Left ventricle myocardium inferior (tissue), 1 donor: ENCODE data around the gene RBM25. TPM values are rescaled to one million over a fixed set of nuclear protein-coding genes. Genes with fewer than 3 reads are reported as not detected.

ENCODE experiments used
- DNase-seq: peaks from one replicate; pipeline ENCODE4 v3.0.0-alpha.2; 2020
- H3K27ac ChIP-seq: fragments of 200-600 bp; replicated peaks from 2 replicates; pipeline ENCODE4 v1.8.0; 2021
- H3K27me3 ChIP-seq: fragments of 200-600 bp; 2 replicates; pipeline ENCODE4 v1.8.0; 2021; ENCODE audit warnings: low read depth
- H3K36me3 ChIP-seq: fragments of 200-600 bp; 2 replicates; pipeline ENCODE4 v1.8.0; 2021
- H3K4me1 ChIP-seq: fragments of 200-600 bp; 2 replicates; pipeline ENCODE4 v1.8.0; 2021
- H3K4me3 ChIP-seq: fragments of 200-600 bp; 2 replicates; pipeline ENCODE4 v1.8.0; 2021; ENCODE audit warnings: mild to moderate bottlenecking, moderate library complexity
- H3K9me3 ChIP-seq: fragments of 200-600 bp; replicated peaks from 2 replicates; pipeline ENCODE4 v1.8.0; 2021
- intact Hi-C: fragments of 100-400 bp; cut with micrococcal nuclease; formaldehyde crosslinking; loops from one replicate; pipeline ENCODE4 v1.11.0; 2022
- total RNA-seq: library from RNA; stranded (reverse); fragmentation: NEBNext Ultra II Directional; extraction: Animal tissue kit (Norgen Biotek cat#: 25700); gene quantifications from one replicate; pipeline ENCODE4 v1.2.1, GENCODE V29; 2021
- TF ChIP-seq, protein P1 (sequence below): fragments of 200-600 bp; IDR thresholded peaks from 2 replicates; pipeline ENCODE4 v1.8.0; 2021; ENCODE audit warnings: antibody characterized with exemption, mild to moderate bottlenecking, borderline replicate concordance
- donor health status: DM: no; HTN: yes; CAD: no; lungs with severe emphysema.

The RBM25 gene
- total RNA-seq, 1 donor from 2014 or later, result 36.9 TPM

DNA sequence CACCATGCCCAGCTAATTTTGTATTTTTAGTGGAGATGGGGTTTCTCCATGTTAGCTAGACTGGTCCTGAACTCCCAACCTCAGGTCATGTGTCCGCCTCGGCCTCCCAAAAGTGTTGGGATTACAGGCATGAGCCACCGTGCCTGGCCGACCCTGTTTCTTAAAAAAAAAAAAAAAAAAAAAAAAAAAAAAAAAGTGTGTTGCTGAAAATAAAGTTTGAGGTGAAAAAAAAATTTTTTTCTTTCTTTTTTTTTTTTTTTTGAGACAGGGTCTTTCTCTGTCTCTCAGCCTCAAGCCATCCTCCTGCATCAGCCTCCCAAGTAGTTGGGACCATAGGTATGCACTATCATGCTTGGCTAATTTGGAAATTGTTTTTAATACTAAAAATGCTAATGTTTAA lies 11.3 kb downstream of the RBM25 start:
- TF ChIP-seq, protein P1, sequence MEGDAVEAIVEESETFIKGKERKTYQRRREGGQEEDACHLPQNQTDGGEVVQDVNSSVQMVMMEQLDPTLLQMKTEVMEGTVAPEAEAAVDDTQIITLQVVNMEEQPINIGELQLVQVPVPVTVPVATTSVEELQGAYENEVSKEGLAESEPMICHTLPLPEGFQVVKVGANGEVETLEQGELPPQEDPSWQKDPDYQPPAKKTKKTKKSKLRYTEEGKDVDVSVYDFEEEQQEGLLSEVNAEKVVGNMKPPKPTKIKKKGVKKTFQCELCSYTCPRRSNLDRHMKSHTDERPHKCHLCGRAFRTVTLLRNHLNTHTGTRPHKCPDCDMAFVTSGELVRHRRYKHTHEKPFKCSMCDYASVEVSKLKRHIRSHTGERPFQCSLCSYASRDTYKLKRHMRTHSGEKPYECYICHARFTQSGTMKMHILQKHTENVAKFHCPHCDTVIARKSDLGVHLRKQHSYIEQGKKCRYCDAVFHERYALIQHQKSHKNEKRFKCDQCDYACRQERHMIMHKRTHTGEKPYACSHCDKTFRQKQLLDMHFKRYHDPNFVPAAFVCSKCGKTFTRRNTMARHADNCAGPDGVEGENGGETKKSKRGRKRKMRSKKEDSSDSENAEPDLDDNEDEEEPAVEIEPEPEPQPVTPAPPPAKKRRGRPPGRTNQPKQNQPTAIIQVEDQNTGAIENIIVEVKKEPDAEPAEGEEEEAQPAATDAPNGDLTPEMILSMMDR, result no peak
- H3K27me3 ChIP-seq, result no peaks in the 10 kb centered on the region
- no peak overlapping the region for H3K27ac ChIP-seq
- intact Hi-C loops, result no loop called here
- peaks cover 17% of the 10 kb centered on the region for H3K4me1 ChIP-seq
- no peak overlapping the region for H3K4me3 ChIP-seq
- no peak for DNase-seq
- H3K9me3 ChIP-seq, result no peaks in the 10 kb centered on the region
- H3K36me3 ChIP-seq, result peaks cover 34% of the 10 kb centered on the region

DNA sequence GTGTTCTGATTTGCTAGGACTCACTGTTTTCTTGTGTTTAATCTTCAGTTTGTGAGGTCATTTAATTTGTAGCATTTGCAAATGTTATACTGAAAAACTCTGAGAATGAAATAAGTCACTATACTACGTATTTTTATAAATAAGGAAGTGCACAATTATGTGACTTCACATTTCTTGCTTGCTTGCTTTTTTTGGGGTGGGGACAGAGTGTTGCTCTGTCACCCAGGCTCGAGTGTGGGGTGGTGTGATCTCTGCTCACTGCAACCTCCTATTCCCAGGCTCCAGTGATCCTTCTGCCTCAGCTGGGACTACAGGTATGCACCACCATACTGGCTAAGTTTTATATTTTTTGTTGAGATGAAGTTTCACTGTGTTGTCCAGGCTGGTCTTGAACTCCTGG lies 32.7 kb downstream of the RBM25 start:
- Histone ChIP-seq H3K36me3 (peaks cover 64% of the 10 kb centered on the region), H3K4me3 (no peak overlapping the region), H3K9me3 (no peaks in the 10 kb centered on the region), H3K27ac (no peak overlapping the region), H3K27me3 (no peaks in the 10 kb centered on the region), H3K4me1 (no peaks in the 10 kb centered on the region)
- no peak for DNase-seq
- TF ChIP-seq, protein P1, result no peak
- intact Hi-C loops, result no loop called here

DNA sequence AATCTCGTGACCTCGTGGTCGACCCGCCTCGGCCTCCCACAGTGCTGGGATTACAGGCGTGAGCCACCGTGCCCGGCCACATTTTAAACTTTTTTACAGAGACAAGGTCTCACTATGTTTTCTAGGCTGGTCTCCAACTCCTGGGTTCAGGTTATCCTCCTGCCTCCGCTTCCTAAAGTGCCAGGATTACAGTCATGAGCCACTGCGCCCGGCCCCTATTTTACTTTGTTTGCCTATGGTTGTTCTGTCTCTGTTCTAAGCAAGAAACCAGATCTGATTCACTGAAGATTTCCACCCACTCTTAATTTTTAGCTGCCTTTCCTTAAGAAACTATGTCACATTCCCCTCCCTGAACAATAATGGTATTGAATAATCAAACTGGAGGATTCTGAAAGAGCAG lies 39.1 kb downstream of the RBM25 start:
- no peak overlapping the region for H3K4me3 ChIP-seq
- TF ChIP-seq, protein P1, result no peak
- H3K4me1 ChIP-seq, result no peaks in the 10 kb centered on the region
- intact Hi-C loops, result no loop called here
- peaks cover 67% of the 10 kb centered on the region for H3K36me3 ChIP-seq
- no peaks in the 10 kb centered on the region for H3K9me3 ChIP-seq
- no peak overlapping the region for H3K27ac ChIP-seq
- DNase-seq, result no peak
- H3K27me3 ChIP-seq, result no peaks in the 10 kb centered on the region

DNA sequence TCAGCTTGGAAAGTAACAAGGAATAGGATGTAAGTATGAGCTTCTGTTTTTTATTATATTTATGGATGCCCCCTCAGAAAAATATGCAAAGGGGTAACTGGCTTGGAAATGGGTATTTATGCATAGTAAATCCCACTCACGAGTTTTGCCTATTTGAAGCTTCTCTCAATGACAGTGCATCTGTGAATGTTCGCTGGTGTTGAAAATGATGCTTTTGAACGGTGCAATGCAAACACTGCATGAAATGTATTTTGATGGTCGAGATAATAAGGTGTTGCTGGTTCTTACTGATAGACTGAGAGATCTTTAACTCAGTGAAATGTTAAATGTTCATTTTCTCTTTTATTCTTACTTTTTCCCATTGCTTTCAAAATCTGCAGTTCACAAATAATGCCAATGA lies 42.0 kb downstream of the RBM25 start:
- Histone ChIP-seq H3K36me3 (peaks cover 84% of the 10 kb centered on the region), H3K9me3 (no peaks in the 10 kb centered on the region), H3K4me1 (no peaks in the 10 kb centered on the region), H3K27ac (no peak overlapping the region), H3K27me3 (no peaks in the 10 kb centered on the region), H3K4me3 (no peak overlapping the region)
- intact Hi-C loops, result no loop called here
- DNase-seq, result no peak
- TF ChIP-seq, protein P1, result no peak

DNA sequence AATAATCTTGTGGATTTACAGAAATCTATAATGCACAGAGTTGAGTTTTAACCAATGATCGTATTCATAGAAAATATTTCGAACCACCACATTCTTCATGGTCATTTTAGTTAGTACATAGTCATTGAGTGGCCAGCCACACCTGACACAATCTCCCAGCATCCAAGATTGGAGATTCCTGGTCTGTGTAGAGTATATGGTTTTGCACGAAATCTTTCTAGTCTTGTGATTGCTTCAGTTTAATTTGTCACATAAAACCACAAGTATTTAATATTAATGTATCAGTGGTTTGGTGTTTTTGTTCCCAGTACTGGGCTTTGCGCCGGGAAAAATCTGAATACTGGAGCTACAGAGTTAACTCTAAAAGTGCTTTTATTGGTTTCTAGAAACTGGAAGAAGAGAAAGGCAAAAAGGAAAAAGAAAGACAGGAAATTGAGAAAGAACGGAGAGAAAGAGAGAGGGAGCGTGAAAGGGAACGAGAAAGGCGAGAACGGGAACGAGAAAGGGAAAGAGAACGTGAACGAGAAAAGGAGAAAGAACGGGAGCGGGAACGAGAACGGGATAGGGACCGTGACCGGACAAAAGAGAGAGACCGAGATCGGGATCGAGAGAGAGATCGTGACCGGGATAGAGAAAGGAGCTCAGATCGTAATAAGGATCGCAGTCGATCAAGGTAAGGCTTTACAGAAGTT lies 44.6 kb downstream of the RBM25 start:
- Histone ChIP-seq H3K4me1 (no peaks in the 10 kb centered on the region), H3K36me3 (peaks cover 97% of the 10 kb centered on the region), H3K27me3 (no peaks in the 10 kb centered on the region), H3K27ac (no peak overlapping the region), H3K4me3 (no peak overlapping the region), H3K9me3 (no peaks in the 10 kb centered on the region)
- DNase-seq, result no peak
- intact Hi-C loops, result no loop called here
- TF ChIP-seq, protein P1, result no peak

DNA sequence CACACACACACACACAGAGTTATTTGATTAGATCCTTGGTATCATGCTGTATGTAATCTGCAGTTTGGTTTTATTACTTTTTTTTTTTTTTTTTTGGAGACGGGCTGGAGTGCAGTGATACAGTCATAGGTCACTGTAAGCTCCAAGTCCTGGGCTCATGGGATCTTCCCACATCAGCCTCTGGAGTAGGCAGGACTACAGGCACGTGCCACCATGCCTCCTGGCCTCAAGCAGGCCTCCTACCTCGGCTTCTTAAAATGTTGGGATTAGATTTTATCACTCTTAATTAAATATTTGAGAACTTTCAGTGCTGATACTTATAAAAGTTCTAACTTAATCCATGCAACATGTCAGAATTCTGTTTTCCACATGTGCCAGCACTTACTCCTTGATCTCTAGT lies 46.7 kb downstream of the RBM25 start:
- Histone ChIP-seq H3K4me3 (no peak overlapping the region), H3K9me3 (no peaks in the 10 kb centered on the region), H3K27ac (no peak overlapping the region), H3K36me3 (peaks cover 97% of the 10 kb centered on the region), H3K4me1 (no peaks in the 10 kb centered on the region), H3K27me3 (no peaks in the 10 kb centered on the region)
- intact Hi-C loops, result no loop called here
- no peak for DNase-seq
- TF ChIP-seq, protein P1, result no peak
